HG03108 (cell line): Measurements from ENCODE around the gene SCFD2.
"Not testable (repeated sequence)": the region's sequence is repeated elsewhere in the genome, so short reads cannot be mapped to it uniquely, and the experiment has no call there.

Experiments
- ATAC-seq: cut with Tn5 transposase; IDR thresholded peaks from one replicate; pipeline ENCODE4 v1.9.1; 2021; ENCODE audit warnings: moderate library complexity; ENCODE audit not compliant: unreplicated experiment

Gene SCFD2

GRCh38 chr4:53194727-53195126, 171.1 kb downstream of the SCFD2 start:
- ATAC-seq = no peak

GRCh38 chr4:53193111-53193510, 172.8 kb downstream of the SCFD2 start:
- ATAC-seq = no peak

- ATAC-seq = no peak
Observed at GRCh38 chr4:53192496-53192895, 173.4 kb downstream of the SCFD2 start.

GRCh38 chr4:53191997-53192396, 173.9 kb downstream of the SCFD2 start:
- ATAC-seq = no peak

- no peak for ATAC-seq
Observed at GRCh38 chr4:53189011-53189410, 176.8 kb downstream of the SCFD2 start.

GRCh38 chr4:53186714-53187358, 179.0 kb downstream of the SCFD2 start:
- no peak for ATAC-seq

GRCh38 chr4:53185869-53186585, 179.8 kb downstream of the SCFD2 start:
- ATAC-seq = no peak

- no peak for ATAC-seq
Observed at GRCh38 chr4:53183754-53184153, 182.1 kb downstream of the SCFD2 start.

GRCh38 chr4:53177751-53178150, 188.1 kb downstream of the SCFD2 start:
- ATAC-seq = not testable (repeated sequence)

GRCh38 chr4:53175640-53176039, 190.2 kb downstream of the SCFD2 start:
- ATAC-seq = no peak

- no peak for ATAC-seq
Observed at GRCh38 chr4:53174823-53175222, 191.0 kb downstream of the SCFD2 start.

- no peak for ATAC-seq
Observed at GRCh38 chr4:53173576-53173975, 192.3 kb downstream of the SCFD2 start.

- ATAC-seq = no peak
Observed at GRCh38 chr4:53171797-53172196, 194.1 kb downstream of the SCFD2 start.

GRCh38 chr4:53169695-53170617, 195.9 kb downstream of the SCFD2 start:
- no peak for ATAC-seq

- ATAC-seq = no peak
Observed at GRCh38 chr4:53168228-53168627, 197.6 kb downstream of the SCFD2 start.

- no peak for ATAC-seq
Observed at GRCh38 chr4:53162969-53163368, 202.9 kb downstream of the SCFD2 start.

GRCh38 chr4:53161787-53162433, 204.0 kb downstream of the SCFD2 start:
- no peak for ATAC-seq

- no peak for ATAC-seq
Observed at GRCh38 chr4:53161051-53161786, 204.6 kb downstream of the SCFD2 start.

- no peak for ATAC-seq
Observed at GRCh38 chr4:53156896-53157295, 209.0 kb downstream of the SCFD2 start.

- ATAC-seq = no peak
Observed at GRCh38 chr4:53152467-53152866, 213.4 kb downstream of the SCFD2 start.

GRCh38 chr4:53151489-53151788, 214.4 kb downstream of the SCFD2 start:
- no peak for ATAC-seq
